HG03354 (cell line): ENCODE data around the gene SHC4.

Experiments used
- ATAC-seq: cut with Tn5 transposase; IDR thresholded peaks from one replicate; pipeline ENCODE4 v1.9.1; 2021; ENCODE audit warnings: mild to moderate bottlenecking; ENCODE audit not compliant: unreplicated experiment, poor library complexity, severe bottlenecking

The SHC4 gene, protein sequence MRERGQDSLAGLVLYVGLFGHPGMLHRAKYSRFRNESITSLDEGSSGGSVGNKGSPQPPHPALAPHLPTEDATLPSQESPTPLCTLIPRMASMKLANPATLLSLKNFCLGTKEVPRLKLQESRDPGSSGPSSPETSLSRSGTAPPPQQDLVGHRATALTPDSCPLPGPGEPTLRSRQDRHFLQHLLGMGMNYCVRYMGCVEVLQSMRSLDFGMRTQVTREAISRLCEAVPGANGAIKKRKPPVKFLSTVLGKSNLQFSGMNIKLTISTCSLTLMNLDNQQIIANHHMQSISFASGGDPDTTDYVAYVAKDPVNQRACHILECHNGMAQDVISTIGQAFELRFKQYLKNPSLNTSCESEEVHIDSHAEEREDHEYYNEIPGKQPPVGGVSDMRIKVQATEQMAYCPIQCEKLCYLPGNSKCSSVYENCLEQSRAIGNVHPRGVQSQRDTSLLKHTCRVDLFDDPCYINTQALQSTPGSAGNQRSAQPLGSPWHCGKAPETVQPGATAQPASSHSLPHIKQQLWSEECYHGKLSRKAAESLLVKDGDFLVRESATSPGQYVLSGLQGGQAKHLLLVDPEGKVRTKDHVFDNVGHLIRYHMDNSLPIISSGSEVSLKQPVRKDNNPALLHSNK

DNA sequence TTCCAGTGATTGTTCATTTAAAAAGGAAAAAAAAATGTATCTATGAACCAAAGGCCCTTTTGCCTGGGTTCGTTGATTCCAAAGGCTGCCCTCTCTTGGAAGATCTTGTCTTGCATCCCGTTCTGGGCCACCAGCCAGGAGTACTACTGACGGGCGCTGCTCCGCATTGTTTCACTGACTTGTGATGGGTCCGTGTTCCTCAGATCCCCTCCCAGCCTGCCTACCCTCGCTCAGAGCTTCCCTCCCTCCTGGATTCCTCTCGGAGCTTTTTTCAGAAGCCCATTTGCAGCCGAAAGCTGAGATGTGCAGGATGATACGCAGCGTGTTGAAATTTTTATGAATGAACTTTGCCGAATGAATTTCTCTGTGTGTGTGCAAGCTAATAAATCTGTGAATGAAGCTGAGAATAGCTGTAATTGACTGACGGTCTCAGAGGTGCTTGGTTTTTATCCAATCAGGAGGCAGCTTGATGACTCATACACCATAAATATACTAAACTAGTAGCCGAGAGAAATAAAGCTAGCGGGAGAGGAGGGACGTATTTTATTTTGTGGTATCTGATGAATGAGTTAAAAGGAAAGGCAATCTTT lies at the start of gene SHC4:
TSS of gene SHC4 (minus strand) at position 396 of the 590 bp plus-strand sequence. CDS start 904 bp downstream, outside the sequence.
- peak; percentile 53 for ATAC-seq

DNA sequence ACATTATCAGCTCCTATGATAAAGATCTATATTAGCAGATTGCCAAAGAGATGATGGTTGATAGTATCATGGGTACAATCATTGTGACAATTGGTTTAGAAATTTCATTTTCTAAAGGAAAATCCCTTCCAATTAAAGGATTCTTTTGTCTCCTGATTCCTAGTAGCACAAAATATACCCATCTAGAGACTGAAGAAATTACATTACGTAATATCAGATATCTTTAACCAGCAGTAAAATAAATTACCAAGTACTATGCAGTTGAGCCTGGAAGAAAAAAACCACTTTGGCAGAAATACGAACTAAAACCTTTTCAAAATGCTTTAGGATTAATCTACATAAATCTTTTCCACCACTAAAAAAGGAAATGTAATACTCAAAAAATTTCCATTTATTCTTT lies 35.6 kb upstream of the SHC4 start:
- ATAC-seq, result no peak

DNA sequence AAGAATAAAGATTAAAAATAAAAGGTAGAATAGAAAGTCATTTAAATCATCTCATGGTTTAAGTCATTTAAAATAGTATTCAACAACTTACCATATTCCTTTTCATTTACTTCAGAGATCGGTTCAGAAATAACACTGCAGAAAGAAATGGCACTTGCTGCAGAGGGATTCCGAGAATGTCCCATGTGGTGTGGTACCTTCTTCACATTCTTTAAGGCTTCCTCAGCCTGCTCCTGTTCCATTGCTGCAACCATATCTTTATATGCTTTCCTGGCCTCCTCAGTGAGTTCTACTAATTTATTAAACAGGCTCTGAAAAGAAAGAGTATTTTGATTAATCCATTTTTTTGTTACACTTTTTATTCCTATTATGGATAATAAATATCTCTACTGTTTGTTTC lies 32.6 kb upstream of the SHC4 start:
- no peak for ATAC-seq

DNA sequence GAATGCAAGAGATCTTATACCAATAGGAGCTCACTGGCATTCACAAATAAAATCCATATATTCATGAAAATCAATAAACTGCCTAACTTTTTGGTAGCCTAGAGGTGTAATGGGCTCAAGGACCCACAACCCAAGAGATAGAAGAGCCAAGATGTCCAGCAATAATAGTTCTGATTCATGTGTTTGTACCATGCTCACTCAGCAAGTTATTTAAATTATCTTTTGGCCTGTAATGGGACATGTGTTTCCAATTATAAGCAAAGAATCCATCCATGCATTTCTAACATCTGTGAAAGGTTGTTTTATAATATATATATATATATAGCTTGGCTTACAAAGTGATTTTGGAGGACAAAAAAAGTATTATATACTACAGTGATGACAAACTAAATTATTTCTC lies 29.7 kb upstream of the SHC4 start:
- no peak for ATAC-seq

DNA sequence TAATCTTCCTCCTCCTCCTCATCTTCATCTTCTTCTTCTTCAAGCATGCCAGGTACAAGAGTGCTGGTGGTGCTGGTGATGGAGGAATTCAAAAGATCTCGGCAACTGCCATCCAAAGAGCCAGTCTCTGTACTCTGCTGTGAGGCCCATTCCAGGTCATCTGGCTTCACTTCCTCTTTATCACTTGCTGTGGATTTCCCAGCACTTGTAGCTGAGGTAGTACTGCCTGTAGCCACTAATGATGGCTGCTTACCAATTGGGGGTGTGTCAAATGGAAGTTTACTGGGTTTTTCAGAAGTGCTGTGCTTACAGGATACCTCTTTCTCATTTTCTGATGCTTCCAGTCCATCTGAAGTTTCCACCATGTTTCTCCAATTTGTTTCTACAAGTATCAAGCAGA lies 28.8 kb upstream of the SHC4 start:
- ATAC-seq, result peak; percentile 78

DNA sequence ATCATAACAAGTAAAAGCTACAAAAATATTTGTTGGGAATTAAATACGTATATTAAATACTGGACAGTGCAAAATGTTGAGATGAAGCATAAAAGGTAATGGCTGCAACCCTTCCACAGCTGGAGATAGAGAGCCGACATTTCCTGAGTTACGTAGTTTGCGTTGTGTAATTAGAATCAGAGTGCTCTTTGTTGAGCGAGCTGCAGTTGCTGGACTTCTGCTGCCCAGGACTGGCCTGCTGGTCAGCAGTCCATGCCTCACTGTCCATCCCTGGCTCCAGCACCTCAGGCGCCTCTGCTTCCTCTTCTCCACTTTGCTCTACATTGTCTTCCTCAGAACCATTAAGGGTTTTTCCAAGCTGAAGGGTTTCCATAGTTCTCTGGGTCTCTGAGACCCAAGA lies 28.4 kb upstream of the SHC4 start:
- no peak for ATAC-seq

DNA sequence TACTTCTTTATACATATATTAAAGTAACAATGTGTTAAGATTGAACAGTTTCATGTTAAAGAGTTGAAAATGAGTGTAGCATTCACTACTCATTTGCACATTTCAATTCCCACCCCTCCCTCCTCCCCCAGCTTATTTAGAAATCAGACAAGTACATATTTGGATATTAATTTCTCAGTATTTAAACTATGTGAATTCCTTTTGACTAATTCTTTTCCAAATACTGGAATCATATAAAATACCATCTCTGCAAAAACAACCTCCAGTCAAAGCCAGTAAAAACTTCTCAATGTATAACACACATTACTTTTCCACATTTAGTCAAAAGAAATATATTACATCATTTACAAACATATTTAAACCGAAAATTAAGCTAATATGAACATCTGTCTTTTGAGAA lies 25.5 kb upstream of the SHC4 start:
- no peak for ATAC-seq

DNA sequence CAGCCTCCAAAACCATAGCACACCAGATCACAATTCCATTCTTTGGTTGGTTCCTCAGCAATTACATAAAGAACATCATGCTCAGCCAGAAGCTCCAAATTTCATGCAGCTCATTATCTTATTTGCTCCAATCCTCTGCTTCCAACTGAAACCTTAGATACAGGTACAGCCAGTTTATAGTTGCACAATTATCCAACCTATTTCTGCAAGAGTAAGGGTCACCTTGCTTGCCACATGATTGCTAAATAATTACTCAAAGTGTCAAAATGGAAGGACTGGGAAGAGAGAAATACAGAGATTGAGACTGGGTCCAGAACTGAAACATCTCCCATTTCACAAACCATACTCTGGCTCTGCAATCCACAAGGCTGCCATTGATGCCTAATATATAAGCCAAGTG lies 23.4 kb upstream of the SHC4 start:
- ATAC-seq, result no peak

DNA sequence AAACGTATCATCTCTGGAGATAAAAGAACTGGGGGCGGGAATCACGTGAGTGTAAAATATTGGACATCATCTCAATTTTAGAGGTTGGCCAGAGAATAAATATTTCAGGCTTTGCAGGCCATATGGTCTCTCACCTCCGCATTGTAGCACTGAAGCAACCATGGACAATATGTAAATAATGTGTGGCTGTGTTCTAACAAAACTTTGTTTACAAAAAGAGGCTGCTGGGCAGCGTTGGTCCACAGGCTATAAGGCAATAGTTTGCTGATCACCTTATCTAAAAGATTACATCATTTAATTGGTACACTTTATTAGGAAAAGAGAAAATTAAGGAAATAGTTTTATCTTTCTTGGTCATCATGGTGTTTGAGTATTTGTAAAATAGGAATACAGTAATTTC lies 22.5 kb upstream of the SHC4 start:
- ATAC-seq, result no peak

DNA sequence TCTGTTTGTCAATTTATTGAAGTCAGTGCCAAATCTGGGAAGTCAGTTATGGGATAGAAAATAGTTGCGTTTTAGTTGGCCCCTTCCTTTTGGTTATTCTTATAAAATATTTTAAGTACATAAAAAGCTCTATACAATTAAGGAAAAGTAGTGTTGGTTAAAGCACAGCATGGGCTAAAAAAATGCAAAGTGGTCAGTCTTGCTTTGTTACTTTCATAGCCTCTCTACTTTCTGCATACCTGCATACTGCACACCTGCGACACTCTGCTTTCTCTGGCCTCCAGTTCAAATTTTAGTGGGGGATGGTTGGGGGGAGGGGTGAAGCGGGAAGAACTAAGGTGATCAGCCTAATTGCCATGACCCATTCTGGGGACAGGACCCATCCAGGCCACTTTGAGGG lies 21.8 kb upstream of the SHC4 start:
- no peak for ATAC-seq

DNA sequence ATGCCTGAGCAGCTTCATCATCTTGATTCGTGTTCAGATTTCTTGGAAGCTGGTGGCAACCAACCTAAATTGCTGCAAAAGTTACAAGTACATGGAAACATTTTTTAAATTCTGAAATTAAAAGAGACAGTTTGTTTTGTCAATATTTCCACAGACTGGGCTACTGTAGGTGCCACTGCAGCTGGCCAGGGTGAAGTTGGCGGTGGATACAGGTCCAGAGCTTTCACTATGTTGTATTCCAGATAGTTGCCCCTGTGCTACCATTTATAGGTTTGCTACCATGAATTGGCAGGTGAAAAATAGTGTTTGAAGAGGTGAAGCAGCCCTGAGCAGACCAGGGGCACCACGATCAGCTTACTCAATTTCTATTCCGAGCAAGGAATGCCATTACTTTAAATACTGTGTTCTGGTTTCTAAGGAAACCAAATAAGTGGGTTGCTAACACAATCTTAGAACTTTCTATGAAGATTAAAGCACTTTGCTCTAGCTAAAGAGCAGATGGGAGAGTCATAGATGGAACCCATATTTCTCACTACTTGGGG lies 21.2 kb upstream of the SHC4 start:
- no peak for ATAC-seq

DNA sequence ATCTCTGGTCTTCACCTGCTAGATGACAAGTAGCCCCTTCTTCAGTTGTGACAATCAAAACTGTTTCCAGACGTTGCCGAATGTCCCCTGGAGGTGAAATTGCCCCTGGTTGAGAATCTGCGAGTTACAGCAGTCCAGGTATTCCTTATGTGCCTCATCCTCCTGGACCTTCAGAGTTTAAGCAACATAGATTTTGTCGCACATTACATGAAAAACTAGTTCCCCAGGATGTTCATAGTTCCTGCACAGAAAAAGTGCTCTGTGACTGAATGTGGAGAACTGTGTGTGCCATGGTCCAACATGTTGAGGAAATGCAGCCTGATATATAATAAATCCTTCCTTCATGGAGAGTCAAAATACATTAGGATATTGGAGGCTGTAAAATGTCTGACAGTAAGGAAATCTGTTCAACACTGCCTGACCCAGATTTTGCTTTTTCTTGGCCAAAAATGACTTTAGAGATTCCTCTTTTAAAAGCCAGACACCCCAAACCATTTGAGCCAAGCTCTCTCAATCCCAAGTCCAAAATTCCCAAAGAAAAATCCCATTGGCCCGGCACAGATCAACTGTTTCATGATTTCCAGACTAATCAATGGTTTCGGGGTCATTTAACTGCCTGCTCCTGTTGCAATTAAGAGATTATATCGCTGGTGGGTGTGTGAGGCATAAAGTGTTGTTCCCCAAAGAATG lies 20.4 kb upstream of the SHC4 start:
- ATAC-seq, result no peak

DNA sequence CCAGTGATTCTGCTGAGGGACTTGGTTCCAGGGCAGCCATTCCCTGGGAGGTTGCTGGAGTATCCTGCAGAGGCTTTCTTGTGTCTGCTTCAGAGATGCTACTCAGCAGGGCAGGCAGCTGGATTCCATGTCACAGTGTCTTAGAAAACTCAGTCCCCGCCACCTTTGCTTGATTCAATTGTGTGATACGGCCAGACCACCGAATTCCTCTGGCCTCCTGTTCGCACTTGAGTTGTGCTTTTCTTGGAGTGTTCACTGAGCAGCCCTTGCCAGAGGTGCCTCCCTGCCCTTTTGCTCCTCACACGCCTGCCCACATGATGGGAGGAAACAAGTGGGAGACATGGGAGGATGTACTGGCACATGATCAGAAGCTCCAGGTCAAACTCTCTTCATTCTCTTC lies 19.6 kb upstream of the SHC4 start:
- ATAC-seq, result no peak

DNA sequence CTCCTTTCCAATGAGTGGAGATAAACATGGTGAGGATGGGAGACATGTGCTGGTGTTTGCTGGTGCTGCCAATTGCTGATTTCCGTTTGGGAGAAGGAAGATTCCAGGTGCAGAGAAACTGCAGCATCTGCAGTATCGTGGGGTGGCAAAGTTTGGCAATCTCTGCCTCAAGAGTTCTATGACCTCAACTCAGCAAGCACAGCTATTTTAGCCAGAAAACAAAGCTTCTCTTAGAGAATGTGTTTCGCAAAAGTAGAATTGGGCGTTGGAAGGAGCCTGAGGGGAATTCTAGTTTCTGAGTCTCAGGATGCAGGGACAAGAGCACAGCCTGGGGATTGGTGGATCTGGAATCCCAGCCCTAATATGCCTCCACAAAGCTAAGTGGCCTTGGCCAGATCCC lies 18.2 kb upstream of the SHC4 start:
- no peak for ATAC-seq

DNA sequence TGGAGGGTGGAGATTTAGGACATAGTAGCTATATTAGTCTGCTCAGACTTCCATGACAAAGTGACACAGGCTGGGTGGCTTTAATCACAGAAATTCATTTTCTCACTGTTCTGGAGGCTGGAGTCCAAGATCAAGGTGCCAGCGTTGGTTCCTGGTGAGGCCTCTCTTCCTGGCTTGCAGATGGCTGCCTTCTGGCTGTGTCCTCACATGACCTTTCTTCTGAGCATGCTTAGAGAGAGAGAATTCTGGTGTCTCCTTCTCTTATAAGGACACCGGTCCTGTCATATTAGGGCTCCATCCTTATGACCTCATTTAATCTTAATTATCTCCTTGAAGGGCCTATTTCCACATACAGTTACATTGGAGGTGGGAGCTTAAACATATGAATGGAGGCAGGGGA lies 14.9 kb upstream of the SHC4 start:
- no peak for ATAC-seq

DNA sequence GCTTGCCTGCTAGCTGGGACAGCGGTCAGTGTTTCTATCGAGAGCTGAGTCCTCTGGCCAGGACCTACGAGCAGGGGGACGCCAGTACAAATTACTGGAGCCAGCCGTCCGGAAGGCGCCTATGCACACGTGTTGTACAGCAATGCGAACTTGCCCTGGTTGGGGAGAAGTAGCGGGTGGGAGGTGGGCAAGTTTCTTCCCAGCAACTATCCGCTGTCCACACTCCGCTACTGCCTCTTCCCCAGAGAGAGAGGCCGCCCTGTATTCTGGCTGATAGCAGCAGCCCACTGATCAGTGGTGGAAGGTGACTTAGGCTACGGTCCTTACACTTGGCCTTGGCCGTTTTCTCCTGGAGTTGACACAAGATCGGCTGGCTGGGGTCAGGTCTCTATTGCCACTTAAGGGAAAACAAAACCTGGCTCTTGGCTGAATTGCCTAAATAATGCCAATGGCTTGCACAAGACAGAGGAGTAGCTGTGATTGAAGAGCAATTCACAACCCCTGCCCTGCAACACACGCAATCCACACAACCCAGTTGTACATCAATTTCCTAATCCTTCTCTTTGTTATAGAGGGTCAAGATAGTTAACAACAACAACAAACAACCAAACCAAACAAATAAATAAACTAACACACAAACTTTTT lies 12.8 kb upstream of the SHC4 start:
- ATAC-seq, result no peak

DNA sequence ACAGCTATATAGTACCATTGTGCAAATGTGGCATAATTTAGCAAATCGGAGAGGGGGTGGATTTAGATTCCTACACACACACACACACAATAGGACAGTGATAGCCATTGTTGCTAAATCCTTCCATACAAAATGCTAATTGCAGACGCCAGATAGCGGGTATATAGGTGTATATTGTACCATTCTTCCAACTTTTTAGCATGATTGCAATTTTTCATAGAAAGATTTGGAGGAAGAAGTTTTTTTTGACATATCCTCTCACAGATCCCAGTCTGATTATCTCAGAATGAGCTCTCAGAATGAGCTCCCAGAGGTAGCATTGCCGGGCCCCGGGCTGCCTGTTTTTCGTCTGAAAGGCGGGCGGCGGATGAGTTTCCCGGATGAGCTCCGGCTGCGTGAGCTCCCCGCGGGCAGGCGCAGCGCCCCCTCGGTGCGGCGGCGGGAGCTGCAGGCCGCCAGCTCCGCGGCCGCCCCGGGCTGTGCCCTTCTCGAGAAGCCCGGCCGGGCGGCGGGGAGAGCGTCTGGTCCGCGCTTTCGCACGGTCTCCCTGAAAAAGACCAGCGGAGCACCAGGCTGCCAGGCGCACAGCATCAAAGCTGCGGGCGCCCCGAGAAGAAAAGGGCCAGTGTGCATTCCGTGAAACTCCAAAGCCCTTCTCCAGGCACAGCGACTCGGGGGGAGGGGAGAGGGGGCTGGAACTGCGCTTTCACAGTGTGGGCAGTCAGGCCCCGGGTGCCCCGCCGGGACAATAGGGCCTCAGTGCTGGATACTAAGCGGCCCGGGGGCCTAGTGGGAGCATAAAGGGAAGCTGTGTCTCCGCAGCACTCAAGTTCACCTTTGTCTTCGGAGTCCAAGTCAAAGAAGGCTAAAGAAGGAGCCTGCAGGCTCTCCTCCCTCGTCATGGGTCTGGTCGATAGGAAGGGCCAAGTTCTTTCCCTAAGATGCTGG lies 12.0 kb upstream of the SHC4 start:
- ATAC-seq, result peak; percentile 95

DNA sequence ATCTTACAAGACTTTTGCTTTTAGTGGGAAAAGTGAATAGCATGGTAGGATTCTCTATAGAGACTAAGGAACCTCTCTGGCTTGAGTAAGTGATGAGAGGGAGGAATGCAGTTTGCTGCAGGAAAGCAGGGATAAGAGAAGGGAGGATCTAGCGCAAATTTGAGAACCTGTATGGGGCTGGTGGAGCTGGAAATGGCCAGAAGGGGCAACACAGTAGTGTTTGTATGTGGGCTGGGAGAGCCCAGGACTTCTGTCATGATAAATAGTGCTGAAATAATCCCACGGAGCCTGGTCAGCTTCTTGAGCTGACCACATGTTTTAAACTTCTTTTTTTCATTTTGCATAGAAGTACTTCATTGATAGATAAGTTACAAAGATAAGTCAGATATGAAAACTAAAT lies 11.2 kb upstream of the SHC4 start:
- ATAC-seq, result no peak
